ENCODE results near the gene IRX4. TPM values are rescaled to one million over a fixed set of nuclear protein-coding genes. Genes with fewer than 3 reads are reported as not detected.

Gene IRX4
- total RNA-seq, 1 donor from 2014 or later = 0.68 TPM

GRCh38 chr5:1860949-1861348 is 21.8 kb downstream of the IRX4 start:
- no peaks in the 10 kb centered on the region for H3K4me1 ChIP-seq (ENCODE audit: insufficient read depth, low read length)
- no peak overlapping the region for H3K27ac ChIP-seq (ENCODE audit: low read depth, low read length)
- peaks cover 4% of the 10 kb centered on the region for H3K9me3 Mint-ChIP-seq (ENCODE audit: unreplicated experiment)
- no peaks in the 10 kb centered on the region for H3K36me3 Mint-ChIP-seq (ENCODE audit: low read depth, unreplicated experiment)
- no peak overlapping the region for H2AFZ ChIP-seq (ENCODE audit: low read depth, low read length)
- peaks cover 63% of the 10 kb centered on the region for H3K27me3 Mint-ChIP-seq (ENCODE audit: low read depth, unreplicated experiment)
- no peak for FAIRE-seq
- H3K4me2 ChIP-seq (ENCODE audit: low read length) = no peak overlapping the region
- no peak for DNase-seq (ENCODE audit: low read depth)
- H4K20me1 ChIP-seq (ENCODE audit: insufficient read depth, low read length) = no peaks in the 10 kb centered on the region
- no peak overlapping the region for H3K27ac Mint-ChIP-seq (ENCODE audit: unreplicated experiment)
- no peak overlapping the region for H3K4me3 ChIP-seq (ENCODE audit: insufficient read depth, low read depth, low read length)
- H3K4me3 Mint-ChIP-seq (ENCODE audit: unreplicated experiment) = no peak overlapping the region
- no peaks in the 10 kb centered on the region for H3K79me2 ChIP-seq (ENCODE audit: insufficient read depth, low read length)
- H3K9me3 ChIP-seq (ENCODE audit: insufficient read depth, low read depth, low read length) = no peaks in the 10 kb centered on the region
- H3K9ac ChIP-seq (ENCODE audit: low read length) = no peak overlapping the region
- peaks cover 1% of the 10 kb centered on the region for H3K4me1 Mint-ChIP-seq (ENCODE audit: low read depth, unreplicated experiment)
- TF ChIP-seq EZH2 (IDR thresholded peaks at IDR 0.05; ENCODE audit: insufficient read depth, low read length) (no peak), CTCF (IDR thresholded peaks at IDR 0.05; ENCODE audit: insufficient read depth, low read depth, low read length) (no peak)
- no peaks in the 10 kb centered on the region for H3K36me3 ChIP-seq (ENCODE audit: insufficient read depth, low read length)
- peaks cover under 1% of the 10 kb centered on the region for H3K27me3 ChIP-seq (ENCODE audit: insufficient read depth, low read length)

DNA sequence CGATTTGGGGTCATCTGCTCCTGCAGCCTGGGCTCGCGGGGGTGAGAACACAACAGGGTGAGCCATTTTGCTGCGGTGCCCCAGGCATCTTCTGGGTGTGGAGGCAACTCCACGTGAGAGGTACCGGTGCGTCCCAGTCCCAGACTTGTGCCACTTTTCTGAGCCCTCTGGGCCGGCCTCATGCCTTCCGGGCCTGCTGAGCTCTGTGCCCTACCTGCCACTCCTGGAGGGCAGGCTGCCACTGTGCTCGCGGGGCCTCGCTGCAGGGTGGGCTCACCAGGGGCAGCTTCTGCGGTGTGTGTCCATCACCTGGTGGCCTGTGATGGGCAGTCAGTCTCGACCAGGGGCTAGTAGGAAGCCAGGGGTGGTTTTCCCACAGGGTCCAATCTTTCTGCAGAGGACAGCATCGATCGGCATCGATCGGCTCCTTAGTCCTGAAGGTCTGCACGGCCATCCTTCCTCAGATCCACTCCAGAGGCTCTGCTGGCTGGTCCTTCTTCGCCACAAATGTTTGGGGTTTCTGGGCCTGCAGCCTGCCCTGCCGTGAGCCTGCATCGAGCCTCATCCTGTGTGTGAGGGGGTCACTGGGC is 22.6 kb downstream of the IRX4 start:
- Histone ChIP-seq H3K79me2 (ENCODE audit: insufficient read depth, low read length) (no peaks in the 10 kb centered on the region), H3K27me3 (ENCODE audit: insufficient read depth, low read length) (no peaks in the 10 kb centered on the region), H3K4me3 (ENCODE audit: insufficient read depth, low read depth, low read length) (no peak overlapping the region), H3K36me3 (ENCODE audit: insufficient read depth, low read length) (no peaks in the 10 kb centered on the region), H3K9me3 (ENCODE audit: insufficient read depth, low read depth, low read length) (no peaks in the 10 kb centered on the region), H4K20me1 (ENCODE audit: insufficient read depth, low read length) (no peaks in the 10 kb centered on the region), H3K4me1 (ENCODE audit: insufficient read depth, low read length) (no peaks in the 10 kb centered on the region), H2AFZ (ENCODE audit: low read depth, low read length) (no peak overlapping the region), H3K27ac (ENCODE audit: low read depth, low read length) (no peak overlapping the region), H3K4me2 (ENCODE audit: low read length) (no peak overlapping the region), H3K9ac (ENCODE audit: low read length) (no peak overlapping the region)
- H3K27me3 Mint-ChIP-seq (ENCODE audit: low read depth, unreplicated experiment) = peaks cover 59% of the 10 kb centered on the region
- peaks cover 4% of the 10 kb centered on the region for H3K9me3 Mint-ChIP-seq (ENCODE audit: unreplicated experiment)
- no peaks in the 10 kb centered on the region for H3K36me3 Mint-ChIP-seq (ENCODE audit: low read depth, unreplicated experiment)
- no peak for TF ChIP-seq CTCF (IDR thresholded peaks at IDR 0.05; ENCODE audit: insufficient read depth, low read depth, low read length)
- FAIRE-seq (no peak), DNase-seq (ENCODE audit: low read depth) (no peak)
- H3K4me1 Mint-ChIP-seq (ENCODE audit: low read depth, unreplicated experiment) = peaks cover 1% of the 10 kb centered on the region
- no peak overlapping the region for H3K4me3 Mint-ChIP-seq (ENCODE audit: unreplicated experiment)
- H3K27ac Mint-ChIP-seq (ENCODE audit: unreplicated experiment) = no peak overlapping the region

DNA sequence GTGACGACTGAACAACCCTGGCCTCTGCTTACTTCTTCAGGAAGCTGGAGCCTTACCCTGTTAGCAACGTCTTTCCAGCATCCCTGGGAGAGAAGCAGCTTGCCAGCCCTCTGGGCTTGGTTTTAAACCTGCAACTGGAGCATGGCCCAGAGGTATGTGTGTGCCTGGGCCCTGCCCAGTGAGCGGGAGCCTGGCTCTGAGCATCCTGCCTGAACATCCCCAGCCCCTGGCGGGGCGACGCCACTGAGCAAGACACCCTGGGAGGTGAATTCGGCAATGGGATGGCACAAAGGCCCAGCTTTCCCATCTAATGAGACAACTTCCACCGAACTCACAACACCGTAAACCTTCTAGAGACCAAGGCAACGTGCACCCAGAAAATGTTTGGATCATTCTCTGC is 23.6 kb downstream of the IRX4 start:
- Mint-ChIP-seq H3K4me1 (ENCODE audit: low read depth, unreplicated experiment) (peaks cover 1% of the 10 kb centered on the region), H3K9me3 (ENCODE audit: unreplicated experiment) (peaks cover 4% of the 10 kb centered on the region), H3K4me3 (ENCODE audit: unreplicated experiment) (no peak overlapping the region), H3K36me3 (ENCODE audit: low read depth, unreplicated experiment) (no peaks in the 10 kb centered on the region), H3K27ac (ENCODE audit: unreplicated experiment) (no peak overlapping the region), H3K27me3 (ENCODE audit: low read depth, unreplicated experiment) (peaks cover 61% of the 10 kb centered on the region)
- Histone ChIP-seq H3K27ac (ENCODE audit: low read depth, low read length) (no peak overlapping the region), H3K36me3 (ENCODE audit: insufficient read depth, low read length) (no peaks in the 10 kb centered on the region), H3K9me3 (ENCODE audit: insufficient read depth, low read depth, low read length) (no peaks in the 10 kb centered on the region), H3K9ac (ENCODE audit: low read length) (no peak overlapping the region), H2AFZ (ENCODE audit: low read depth, low read length) (no peak overlapping the region), H3K4me1 (ENCODE audit: insufficient read depth, low read length) (no peaks in the 10 kb centered on the region), H3K4me2 (ENCODE audit: low read length) (no peak overlapping the region), H3K79me2 (ENCODE audit: insufficient read depth, low read length) (no peaks in the 10 kb centered on the region), H3K4me3 (ENCODE audit: insufficient read depth, low read depth, low read length) (no peak overlapping the region), H3K27me3 (ENCODE audit: insufficient read depth, low read length) (no peaks in the 10 kb centered on the region), H4K20me1 (ENCODE audit: insufficient read depth, low read length) (no peaks in the 10 kb centered on the region)
- no peak for DNase-seq (ENCODE audit: low read depth)
- no peak for FAIRE-seq
- TF ChIP-seq EZH2 (IDR thresholded peaks at IDR 0.05; ENCODE audit: insufficient read depth, low read length) = no peak
- no peak for TF ChIP-seq CTCF (IDR thresholded peaks at IDR 0.05; ENCODE audit: insufficient read depth, low read depth, low read length)
